Measurements from ENCODE around the gene IL22RA2.
"Not testable (repeated sequence)": the region's sequence is repeated elsewhere in the genome, so short reads cannot be mapped to it uniquely, and the experiment has no call there.

The IL22RA2 gene

DNA sequence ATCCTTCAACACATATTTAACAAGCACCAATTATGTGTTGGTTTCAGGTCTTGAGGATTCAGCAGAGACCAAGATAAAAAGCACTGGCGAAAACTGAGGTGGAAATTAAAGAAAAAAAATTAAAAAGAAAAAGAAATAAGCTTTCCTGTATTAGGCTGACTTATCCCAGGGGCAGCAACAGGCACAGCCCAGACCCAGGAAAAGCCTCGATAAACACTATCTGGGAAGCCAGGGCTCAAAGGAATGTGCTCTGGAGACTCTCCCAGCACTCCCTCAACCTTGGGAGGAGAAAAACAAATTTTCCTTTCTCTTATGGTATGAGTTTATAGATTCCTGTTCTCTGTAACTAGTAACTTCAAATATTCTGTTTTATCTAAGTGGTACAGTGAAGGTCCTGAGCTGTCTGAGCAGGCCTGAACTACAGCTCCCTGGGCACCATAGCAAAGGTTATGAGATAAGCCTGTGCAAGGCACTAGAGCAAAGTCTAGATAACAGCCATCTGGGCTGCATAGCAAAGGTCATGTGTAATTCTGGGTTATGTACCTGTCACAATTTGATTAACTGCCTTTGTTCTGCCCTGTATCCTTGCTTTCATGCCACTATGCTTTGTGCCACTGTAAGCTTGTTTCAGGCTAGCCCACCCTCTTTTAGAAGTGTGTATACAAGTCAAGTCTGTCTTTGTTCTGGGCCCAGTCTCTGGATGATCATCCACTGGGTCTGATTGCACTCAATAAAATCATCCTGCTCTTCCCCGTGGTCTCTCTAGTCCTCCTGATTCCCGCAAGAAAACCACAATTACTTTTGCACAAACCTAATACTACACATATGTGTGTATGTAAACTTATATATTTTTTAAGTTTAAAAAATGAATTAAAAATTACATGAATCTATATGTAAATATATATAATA lies 54.0 kb downstream of the IL22RA2 start:
- DNase-seq, result no peak

DNA sequence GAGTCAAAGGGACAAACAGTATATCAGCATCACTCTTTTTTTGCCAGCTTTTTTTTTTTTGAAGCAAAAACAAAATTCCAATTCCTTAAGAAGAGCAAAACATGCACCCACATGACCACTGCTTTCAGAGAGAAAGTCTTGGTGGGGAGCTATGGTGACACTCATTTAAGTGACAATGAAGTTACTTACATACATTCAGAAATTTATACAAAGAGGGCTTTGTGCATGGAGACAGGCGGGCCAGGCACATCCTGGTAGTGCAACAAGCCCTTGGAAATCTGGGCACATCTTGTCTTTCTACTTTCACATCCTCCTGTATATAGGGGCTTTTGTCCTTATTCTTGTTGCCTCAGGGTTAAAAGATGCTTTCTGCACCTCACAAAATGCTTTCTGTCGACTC lies 55.9 kb downstream of the IL22RA2 start:
- no peak for DNase-seq

DNA sequence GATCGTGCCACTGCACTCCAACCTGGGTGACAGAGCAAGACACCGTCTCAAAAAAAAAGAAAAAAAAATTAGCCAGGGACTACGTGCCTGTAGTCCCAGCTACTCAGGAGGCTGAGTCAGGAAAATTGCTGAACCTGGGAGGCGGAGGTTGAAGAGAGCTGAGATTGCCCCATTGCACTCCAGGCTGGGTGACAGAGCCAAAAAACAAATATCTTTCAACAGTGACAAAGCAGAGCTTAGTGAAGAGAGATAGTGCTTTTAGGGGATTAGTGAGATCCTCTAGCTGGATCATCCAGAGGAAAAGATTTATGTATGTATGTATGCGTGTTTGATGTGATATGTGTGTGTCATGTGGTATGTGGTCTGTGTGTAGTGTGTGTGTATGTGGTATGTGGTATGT lies 56.6 kb downstream of the IL22RA2 start:
- no peak for DNase-seq

DNA sequence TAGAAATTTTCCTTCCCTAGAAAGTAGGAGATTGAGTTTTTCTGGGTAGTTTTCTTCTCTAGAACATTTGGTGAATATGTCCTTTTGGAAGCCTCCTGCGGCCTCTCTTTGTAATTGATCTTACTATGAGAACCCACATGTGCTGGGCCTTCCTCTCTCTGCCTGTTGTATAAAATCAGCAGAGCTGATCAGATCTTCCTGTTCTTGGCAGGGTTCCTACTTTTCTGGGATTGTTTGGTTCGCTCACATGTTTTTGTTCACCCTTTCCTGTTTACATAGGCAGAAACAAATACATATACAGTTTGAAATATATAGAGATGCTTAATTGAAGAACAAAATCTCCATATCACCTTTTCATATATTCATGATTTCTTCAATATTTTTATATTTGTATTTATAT lies 57.8 kb downstream of the IL22RA2 start:
- no peak for DNase-seq

DNA sequence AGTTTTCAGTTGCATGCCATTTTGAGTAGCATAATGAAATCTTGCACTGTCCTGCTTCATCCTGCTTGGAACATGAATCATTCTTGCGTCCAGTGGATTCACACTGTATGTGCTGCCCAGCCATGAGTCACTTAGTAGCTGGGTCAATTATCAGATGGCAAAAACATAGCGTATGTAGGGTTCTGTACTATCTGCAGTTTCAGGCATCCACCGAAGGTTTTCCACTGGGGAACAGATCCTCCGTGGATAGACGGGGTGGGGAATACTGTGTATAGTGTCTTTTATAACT lies 61.4 kb downstream of the IL22RA2 start:
- no peak for DNase-seq

DNA sequence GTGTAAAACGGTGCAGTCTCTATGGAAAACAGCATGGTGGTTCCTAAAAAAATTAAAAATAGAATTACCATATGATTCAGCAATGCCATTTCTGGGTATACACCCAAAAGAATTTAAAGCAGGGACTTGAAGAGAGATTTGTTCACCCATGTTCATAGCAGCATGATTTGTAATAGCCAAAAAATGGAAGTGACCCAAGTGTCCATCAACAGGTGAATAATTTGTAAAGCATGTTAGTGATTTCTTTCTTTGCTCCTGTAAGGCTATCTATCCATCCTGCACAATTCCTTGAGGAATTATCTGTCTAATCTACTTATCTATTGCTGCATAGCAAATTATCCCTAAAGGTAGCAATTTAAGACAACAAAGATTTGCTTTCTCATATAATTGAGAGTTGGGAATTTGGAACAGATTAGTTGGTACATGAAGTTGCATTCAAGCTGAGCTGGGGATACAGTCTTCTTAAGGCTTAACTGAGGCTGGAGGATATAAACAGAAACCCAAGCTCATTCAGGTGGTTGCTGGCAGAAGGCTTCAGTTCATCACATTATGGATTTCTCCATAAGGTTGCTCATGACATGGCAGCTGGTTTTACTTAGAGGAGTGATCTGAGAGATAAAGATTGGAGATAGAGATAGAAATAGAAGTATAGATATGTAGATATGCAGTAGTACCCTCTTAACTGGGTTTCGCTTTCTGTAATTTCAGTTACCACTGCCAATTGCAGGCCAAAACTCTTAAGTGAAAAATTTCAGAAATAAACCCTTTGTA lies 62.0 kb downstream of the IL22RA2 start:
- DNase-seq, result no peak

DNA sequence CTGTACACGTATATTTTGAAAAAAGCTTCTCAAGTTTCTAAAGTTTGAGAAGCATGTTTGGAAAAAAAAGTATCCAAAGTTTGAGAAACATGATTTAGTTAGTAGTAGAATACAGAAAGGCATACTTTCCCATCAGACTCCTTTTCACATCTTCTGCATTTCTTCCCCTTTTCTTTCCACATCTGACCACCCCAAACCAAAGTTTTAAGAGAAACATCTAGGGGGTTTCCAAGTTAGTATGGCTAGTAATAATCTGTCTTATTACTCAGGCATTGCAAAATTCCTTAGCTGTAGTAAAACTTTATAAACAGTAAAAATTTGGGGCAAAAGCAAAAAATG lies 65.7 kb downstream of the IL22RA2 start:
- DNase-seq, result no peak

DNA sequence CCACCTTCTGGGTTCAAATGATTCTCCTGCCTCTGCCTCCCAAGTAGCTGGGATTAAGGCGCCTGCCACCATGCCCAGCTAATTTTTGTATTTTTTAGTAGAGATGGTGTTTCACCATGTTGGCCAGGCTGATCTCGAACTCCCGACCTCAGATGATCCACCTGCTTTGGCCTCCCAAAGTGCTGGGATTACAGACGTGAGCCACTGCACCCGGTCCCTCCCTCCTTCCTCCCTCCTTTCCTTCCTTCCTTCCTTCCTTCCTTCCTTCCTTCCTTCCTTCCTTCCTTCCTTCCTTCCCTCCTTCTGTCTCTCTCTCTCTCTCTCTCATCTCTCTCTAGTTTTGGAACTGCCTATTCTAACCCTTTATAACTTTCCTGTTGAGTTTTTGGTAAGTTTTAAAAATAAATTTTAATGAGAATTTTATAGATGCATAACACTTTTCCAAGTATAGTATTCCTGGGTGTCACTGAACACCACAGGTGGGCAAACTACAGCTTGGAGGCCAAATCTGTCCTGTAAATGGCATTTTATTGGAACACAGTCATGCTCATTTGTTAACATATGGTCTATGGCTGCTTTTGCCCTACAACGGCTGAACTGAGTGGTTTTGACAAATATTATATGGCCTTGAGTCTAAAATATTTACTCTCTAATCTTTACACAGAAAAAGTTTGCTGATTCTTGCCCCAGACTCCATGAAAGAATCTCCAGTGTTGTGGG lies 66.2 kb downstream of the IL22RA2 start:
- DNase-seq, result not testable (repeated sequence)

DNA sequence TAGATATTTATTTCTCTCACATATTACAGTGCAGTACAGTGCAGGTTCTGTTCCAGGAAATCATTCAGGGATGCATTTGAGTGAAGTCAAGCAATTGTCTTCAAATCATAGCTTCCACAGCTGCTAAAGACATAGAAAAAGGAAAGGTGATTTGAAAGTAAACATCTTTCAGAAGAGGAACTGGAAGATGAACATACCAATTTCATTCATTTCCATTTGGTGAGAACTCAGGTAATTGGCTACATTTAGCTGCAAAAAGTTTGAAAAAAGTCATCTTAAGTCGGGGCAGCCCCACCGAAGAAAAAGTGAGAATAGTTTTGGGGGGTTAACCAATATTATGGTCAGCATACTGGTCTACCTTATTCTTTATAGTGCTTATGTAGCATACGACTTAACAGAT lies 67.3 kb downstream of the IL22RA2 start:
- no peak for DNase-seq

DNA sequence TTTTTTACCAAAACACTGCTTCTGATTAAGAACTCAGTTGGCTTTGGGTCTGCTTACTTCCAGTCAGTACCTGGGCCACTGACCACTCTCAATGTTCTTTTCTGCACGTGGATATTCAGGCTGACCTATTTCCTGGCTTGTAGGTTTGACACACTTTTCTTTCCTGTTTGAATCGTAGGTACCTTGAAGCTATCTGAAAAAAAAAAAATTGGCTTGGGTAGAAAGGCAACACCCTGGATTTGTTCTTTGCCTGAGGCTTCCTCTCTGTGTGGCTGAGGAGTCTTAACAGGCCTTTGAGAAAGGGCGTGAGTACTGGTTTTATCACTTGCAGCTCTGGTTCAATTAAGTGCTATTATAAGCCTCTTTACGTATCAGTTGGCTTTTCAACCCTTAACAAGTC lies 68.1 kb downstream of the IL22RA2 start:
- DNase-seq, result no peak

DNA sequence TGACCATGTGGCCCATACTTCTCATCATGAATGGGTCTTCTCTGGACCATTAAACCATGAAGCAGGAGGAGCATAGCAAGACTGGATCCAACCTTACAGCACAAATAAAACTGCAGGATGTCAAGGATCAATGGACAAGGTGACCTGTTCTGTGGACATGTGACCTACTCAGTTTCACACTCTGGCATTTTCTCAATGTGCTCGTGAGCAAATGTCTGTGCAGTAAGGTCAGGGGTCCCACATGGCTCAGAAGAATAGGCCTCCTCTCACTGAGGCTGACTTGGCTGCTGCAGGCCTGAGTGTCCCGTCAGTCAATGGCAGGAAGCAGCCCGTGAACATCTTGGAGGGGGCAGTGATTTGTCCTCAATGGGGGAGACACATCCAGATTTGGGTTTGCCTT lies 68.5 kb downstream of the IL22RA2 start:
- no peak for DNase-seq

DNA sequence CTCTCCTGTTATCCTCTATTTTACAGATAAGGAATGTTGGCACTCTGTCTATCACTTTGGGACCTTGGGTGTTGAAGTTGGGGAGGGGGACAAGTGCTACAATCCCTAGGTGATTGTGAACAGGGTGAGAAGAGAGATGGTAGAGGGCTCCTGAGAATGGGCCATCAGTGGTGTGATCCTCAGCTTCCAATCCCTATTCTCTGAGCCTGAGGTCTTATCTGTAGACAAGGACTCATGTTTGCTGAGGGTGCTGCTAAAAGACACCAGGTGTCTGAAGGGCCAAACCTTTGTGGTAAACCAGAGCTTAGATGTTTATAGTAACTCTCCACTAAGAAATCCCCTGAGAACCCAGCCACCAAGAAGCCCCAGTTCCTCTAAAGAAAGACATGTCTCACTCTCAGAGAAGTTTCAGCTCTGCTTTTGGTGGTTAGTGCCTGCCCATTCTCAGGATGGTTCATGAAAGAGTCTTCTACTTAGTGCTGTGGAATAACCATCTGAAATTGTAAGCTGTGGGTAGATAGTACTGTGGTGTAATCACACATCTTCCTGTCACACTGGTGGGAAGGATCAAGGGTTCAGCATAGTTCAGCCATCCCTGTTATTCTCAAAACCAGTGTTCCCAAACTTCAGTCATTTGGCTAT lies 70.5 kb downstream of the IL22RA2 start:
- no peak for DNase-seq

DNA sequence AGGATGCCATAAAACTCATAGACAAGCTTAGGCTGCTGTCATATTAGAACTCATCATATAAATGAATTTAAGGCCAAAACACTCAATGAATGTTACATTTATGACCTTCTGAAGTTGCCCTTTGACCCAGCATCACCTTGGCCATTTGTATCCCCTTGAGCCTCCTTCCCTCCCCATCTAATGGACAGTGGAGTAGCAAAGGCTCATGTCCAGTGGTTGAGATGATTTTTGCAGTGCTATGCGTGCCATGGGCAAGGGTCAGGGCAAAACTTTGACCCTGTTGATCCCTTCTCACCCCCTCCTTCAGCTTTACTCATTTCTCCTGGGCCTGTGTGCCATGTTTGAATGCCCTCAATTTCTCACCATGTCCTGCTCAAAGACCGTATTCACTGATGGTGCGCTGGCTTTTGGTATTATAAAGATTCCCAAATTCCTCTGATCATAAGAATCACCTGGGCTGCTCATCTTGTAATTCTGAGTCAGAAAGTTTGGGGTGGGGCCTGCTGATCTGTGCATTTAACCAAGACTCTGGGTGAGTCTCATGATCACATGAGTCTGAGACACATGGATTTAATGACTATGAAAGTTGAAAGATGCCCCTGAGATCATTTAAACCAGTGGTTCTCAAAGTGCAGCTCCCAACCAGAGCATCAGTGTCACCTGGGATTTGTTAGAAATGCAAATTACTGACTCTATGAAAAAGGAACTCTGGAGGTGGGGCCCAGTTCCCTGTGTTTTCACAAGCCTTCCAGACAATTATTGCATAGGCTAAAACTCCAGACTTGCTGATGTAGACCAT lies 71.2 kb downstream of the IL22RA2 start:
- no peak for DNase-seq

DNA sequence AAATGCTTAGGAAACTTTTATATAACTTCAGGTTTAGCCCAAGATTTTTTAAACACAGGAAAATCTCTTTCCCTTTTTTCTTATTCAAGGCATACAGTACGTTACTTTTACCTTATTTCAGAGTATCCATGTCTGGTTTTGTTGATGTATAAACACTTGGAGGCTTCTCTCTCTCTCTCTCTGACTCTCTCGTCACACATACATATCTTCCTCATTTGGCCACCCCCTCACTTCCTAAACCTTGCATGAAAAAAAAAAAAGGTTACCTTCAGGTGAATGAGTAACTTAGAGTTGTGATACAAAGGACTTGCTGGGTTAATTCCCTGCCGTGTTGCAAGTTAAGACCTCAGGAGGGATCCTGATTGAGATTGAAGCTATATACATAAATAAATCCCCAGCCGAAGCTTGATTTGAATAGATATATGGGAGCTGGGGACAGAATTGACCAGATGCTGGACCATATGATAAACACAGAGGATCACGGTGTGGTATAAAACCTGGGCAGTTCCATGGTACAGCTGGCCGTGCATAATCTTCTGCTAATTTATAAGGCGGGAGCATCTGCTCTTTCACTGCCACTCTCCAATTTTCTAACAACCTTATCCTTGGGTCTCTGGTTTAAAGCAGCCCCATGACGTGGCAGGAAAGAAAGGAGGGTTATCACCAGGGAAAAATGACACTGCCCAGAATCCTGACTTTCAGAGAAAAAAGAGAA lies 73.6 kb downstream of the IL22RA2 start:
- no peak for DNase-seq

DNA sequence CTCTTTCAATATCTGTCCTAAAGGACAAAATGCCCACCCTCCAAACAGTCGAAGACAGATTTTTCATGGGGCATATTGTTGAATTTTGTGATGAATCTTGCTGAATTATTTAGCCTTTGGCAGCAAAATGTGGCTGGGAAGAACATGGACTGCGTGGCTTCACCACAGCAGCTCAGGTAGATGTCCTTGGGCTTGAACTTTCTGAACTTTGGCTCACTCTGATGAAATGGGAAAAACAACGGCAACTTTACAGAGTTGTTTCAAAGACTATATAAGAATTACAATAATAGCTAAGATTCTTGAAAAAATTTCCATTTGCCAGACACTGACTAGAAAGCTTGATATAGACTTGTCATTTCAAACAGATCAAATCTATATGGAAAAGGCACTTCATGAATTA lies 75.9 kb downstream of the IL22RA2 start:
- no peak for DNase-seq

DNA sequence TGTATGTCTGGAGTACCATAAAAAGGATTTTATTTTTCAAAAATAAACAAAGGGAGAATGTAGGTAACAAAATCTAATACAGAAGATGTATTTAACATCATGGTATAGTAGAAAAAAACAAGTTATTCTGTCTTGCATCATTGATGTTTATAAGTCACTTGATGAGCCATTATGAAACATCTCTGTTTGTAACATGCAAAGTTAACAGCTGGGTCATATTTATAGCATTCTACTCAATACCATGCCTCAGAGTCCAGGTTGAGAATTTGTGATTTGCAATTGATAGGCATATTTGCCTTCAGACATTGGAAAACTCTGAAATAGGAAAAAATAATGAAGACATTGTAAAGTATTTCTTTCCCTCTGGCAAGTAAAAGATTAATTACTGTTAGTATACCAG lies 76.4 kb downstream of the IL22RA2 start:
- DNase-seq, result no peak

DNA sequence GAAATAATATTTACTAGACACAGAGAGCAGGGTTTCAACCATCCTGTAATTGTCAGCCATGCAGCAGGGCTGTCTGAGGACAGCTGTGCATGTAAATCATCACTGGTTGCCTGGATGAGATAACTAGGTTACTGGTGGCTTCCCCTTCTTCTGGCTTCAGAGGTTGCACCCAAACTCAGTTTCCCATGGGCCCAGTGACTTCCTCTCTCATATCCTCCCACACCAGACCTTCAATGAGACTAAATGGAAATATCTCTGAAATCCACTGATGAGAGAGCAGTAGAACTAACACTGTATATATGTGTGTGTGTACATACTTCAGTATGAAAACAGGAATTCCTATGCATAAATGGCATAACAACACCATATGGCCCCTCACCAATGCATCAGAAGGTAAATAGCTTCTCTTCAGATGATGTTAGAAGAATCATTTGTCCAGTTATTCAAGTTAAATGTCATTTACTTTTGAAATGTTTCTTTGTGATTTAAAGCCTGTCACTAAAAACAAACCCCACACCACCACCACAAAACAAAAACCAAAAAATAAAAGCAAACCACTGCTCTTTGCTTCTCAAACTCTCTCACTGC lies 77.7 kb downstream of the IL22RA2 start:
- no peak for DNase-seq

DNA sequence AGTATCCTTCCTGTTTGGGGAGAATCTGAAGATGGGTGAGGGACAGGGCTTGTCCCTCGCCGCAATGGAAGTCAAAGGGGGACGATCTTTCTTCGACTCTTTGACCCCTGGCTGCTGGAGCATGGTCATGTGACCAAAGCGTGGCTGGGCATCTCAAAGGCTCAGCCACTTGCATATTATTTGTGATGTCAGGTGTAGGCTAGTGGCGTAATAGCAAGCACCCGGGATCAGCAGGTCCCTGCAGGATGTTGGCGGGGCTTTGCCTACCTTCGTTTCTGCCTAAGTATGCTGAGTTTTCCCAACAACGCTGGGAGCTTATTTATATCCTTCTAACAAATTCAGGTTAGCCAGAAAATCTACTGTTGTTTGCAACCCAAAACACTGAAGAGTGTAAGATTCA lies 78.4 kb downstream of the IL22RA2 start:
- DNase-seq, result no peak

DNA sequence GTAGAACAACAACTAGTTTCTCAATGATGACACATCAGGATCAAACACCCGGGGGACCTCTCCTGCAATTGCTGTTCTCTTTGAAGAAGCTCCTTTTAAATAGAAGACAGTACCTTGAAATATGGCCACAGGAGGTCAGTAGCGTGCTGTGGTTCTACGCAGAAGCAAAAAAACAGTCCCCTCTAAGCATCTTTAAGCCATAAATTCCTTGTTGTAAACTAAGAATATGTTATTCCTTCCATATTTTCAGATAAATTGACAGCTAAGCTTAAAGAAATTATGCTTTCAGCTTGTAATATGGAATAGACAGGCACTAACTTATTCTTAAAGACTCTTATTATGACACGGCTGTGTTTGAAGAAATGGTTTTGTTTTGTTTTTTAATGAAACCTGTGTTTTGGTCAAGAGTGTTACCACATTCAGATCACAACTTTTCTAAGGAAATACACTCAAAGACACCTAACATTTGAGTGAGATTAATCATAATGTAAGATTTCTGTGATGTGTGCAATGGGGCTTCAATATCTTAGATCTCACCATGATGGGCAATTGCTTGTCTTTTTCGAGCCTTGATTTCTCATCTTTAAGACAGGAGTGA lies 78.9 kb downstream of the IL22RA2 start:
- peak; percentile 29 for DNase-seq

Data from activated T-cell treated with anti-CD3 and anti-CD28 coated beads for 4 hours (primary cell).